Rectal smooth muscle tissue (tissue), 1 donor: ENCODE data around the gene PTPRA.

Experiments used
- H3K27ac ChIP-seq: one replicate; pipeline ENCODE4 v1.7.0; 2013; ENCODE audit warnings: low read depth, low read length, inconsistent platforms
- H3K27me3 ChIP-seq: one replicate; pipeline ENCODE4 v1.7.0; 2013; ENCODE audit warnings: low read length; ENCODE audit not compliant: control insufficient read depth, insufficient read depth
- H3K36me3 ChIP-seq: one replicate; pipeline ENCODE4 v1.7.0; 2013; ENCODE audit warnings: low read length; ENCODE audit not compliant: control insufficient read depth, insufficient read depth
- H3K4me1 ChIP-seq: one replicate; pipeline ENCODE4 v1.7.0; 2013; ENCODE audit warnings: low read length; ENCODE audit not compliant: control insufficient read depth, insufficient read depth
- H3K4me3 ChIP-seq: one replicate; pipeline ENCODE4 v1.7.0; 2013; ENCODE audit warnings: low read length
- H3K9ac ChIP-seq: one replicate; pipeline ENCODE4 v1.7.0; 2013; ENCODE audit warnings: low read length

Gene PTPRA

DNA sequence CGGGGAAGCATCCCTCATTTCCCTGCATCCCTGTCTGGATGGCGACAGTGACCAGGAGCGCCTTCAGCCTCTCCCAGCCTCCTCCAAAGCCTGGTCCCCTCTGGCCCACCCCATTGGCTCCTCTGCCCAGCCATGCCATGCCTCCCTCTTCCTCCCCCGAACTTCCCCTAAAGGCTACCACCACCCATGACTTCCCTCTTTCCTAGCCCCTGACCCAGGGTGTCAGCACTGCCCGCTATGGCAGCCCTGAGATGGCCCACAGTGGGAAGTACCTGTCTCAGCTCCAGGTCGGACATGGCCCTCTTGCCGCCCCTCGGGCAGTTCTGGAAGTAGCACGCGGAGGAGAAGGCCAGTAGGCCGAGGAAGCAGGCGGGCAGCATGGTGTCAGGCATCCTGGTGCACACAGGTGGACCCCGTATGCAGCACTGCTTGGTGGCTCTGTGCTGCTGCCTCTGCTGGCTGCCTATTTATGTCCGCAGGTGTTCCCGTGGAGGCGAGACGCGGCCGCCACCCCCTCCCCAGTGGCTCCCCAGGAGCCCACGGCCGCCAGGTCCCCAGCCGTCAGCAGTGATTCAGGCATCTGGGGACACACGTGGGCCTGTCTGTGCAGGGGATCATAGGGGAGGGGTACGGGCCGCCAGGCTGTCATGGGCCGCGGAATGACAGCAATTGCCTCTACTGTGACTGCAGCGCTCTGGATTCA lies 211.2 kb downstream of the PTPRA start, which contains the start of gene AVP:
Gene AVP, minus strand, starts transcription at position 442 of the 703 bp plus-strand sequence. Its CDS starts 50 bp downstream, at position 392.
- no peak within 1 kb of the TSS for H3K27ac ChIP-seq
- peaks cover 25% of the 10 kb centered on the region for H3K27me3 ChIP-seq
- no peaks in the 10 kb centered on the region for H3K4me1 ChIP-seq
- no peak within 1 kb of the TSS for H3K9ac ChIP-seq
- no peaks in the 10 kb centered on the region for H3K36me3 ChIP-seq
- H3K4me3 ChIP-seq, result no peak within 1 kb of the TSS

DNA sequence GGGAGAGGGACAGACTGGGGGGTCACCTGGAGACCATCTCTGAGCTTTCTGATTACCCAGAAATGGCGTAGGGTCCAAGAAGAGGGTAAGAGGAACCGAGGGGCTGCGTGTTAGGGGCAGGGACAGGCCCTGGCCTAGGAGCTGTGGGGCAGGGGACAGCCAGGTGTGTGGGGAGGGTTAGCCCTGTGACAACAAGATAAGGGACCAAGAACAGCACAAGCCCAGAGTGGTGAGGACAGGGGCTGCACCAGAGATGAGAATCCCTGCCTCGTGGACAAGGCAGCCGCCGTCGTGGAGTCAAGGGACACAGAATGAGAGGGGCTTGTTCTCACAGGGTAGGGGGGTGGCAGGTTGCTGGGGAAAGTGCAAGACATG lies 211.7 kb downstream of the PTPRA start:
- Histone ChIP-seq H3K36me3 (no peaks in the 10 kb centered on the region), H3K4me3 (no peak overlapping the region), H3K27ac (no peak overlapping the region), H3K9ac (no peak overlapping the region), H3K4me1 (no peaks in the 10 kb centered on the region), H3K27me3 (peaks cover 25% of the 10 kb centered on the region)

DNA sequence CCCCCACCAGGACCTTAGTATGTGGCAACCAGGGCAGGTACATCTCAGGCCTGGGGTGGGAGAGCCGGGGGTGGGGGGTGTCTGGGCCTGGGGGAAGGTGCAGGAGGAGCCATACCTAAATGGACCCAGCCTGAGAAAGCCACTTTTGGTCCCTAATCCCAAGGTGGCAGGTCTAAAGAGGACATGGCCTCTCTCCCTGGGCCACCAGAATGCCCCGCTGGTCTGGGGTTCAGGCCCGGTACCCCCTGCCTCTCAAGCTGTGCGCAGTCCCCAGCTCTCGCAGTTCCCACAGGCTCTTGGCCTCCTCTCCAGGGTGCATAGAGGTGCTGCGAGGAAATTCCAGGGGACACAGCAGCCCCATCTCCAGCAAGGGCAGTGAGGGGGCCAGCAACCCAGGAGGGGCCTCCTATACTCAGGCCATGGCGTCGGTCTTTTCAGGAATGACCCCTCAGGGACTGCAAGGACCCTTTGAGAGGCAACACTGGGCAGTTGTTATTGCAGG lies 212.3 kb downstream of the PTPRA start:
- no peaks in the 10 kb centered on the region for H3K4me1 ChIP-seq
- H3K27ac ChIP-seq, result no peak overlapping the region
- no peak overlapping the region for H3K9ac ChIP-seq
- no peak overlapping the region for H3K4me3 ChIP-seq
- no peaks in the 10 kb centered on the region for H3K36me3 ChIP-seq
- H3K27me3 ChIP-seq, result peaks cover 22% of the 10 kb centered on the region

DNA sequence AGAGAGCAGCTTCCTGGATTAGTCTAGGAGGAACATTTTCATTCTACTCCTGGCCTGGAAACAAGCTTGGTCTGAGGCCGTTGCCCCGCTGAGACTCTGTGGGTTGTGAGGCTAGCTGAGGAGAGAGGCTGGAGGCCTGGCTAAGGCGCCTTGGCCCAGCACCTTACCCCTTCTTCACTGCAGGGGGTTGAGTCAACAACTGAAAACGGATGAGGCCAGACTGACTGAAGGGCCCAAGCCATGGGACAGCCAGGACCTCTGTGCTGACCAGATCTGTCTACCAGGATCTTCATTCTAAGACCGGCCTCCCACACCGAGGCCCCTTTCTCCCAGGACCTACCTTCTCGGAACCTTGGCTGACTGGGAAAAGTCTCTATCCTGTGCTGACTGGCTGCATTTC lies 214.8 kb downstream of the PTPRA start:
- Histone ChIP-seq H3K27me3 (peaks cover 11% of the 10 kb centered on the region), H3K4me1 (no peaks in the 10 kb centered on the region), H3K4me3 (no peak overlapping the region), H3K27ac (no peak overlapping the region), H3K9ac (no peak overlapping the region), H3K36me3 (no peaks in the 10 kb centered on the region)
